SK-N-SH treated with all-trans-retinoic acid at 6 μM for 48 hours (cell line): ENCODE results near the gene DPF3.

Experiments used
- ATAC-seq: fragments of 200-7000 bp; cut with Tn5 transposase; 3 replicates; pipeline ENCODE4 v1.9.1; 2020; ENCODE audit warnings: mild to moderate bottlenecking, moderate library complexity
- ARNTL ChIP-seq: fragments of 450-650 bp; formaldehyde crosslinking; IDR thresholded peaks from 2 replicates; pipeline ENCODE4 v1.5.0; 2020; ENCODE audit warnings: low read depth, mild to moderate bottlenecking, moderate library complexity, borderline replicate concordance
- BACH2 ChIP-seq: fragments of 250-450 bp; sonication (Bioruptor Pico); IDR thresholded peaks from 2 replicates; pipeline ENCODE4 v1.9.0; 2021; ENCODE audit warnings: mild to moderate bottlenecking, borderline replicate concordance
- CSDC2 ChIP-seq: fragments of 250-450 bp; sonication (Bioruptor Pico); IDR thresholded peaks from 2 replicates; pipeline ENCODE4 v1.5.0; 2020; ENCODE audit warnings: mild to moderate bottlenecking, moderate library complexity
- CSRNP3 ChIP-seq: fragments of 250-450 bp; sonication (Bioruptor Pico); IDR thresholded peaks from 2 replicates; pipeline ENCODE4 v1.5.1; 2021; ENCODE audit warnings: mild to moderate bottlenecking, moderate library complexity
- ESRRG ChIP-seq: fragments of 250-450 bp; sonication (Bioruptor Pico); IDR thresholded peaks from 2 replicates; pipeline ENCODE4 v1.6.1; 2021; ENCODE audit warnings: mild to moderate bottlenecking
- OSR1 ChIP-seq: fragments of 250-450 bp; sonication (Bioruptor Pico); IDR thresholded peaks from 2 replicates; pipeline ENCODE4 v1.8.0; 2022; ENCODE audit warnings: moderate library complexity, mild to moderate bottlenecking, inconsistent platforms
- PATZ1 ChIP-seq: fragments of 250-450 bp; sonication (Bioruptor Pico); IDR thresholded peaks from 2 replicates; pipeline ENCODE4 v1.8.0; 2020; ENCODE audit warnings: mild to moderate bottlenecking, moderate library complexity, borderline replicate concordance
- PPARA ChIP-seq: fragments of 250-450 bp; sonication (Bioruptor Pico); IDR thresholded peaks from 2 replicates; pipeline ENCODE4 v1.5.0; 2020; ENCODE audit warnings: mild to moderate bottlenecking, borderline replicate concordance
- RARB ChIP-seq: fragments of 250-450 bp; sonication (Bioruptor Pico); IDR thresholded peaks from 2 replicates; pipeline ENCODE4 v1.8.0; 2021; ENCODE audit warnings: mild to moderate bottlenecking, moderate library complexity
- SNAI2 ChIP-seq: fragments of 250-450 bp; sonication (Bioruptor Pico); IDR thresholded peaks from 2 replicates; pipeline ENCODE4 v1.5.0; 2020; ENCODE audit warnings: mild to moderate bottlenecking, moderate library complexity
- TCF4 ChIP-seq: fragments of 250-450 bp; sonication (Bioruptor Pico); IDR thresholded peaks from 2 replicates; pipeline ENCODE4 v1.8.0; 2021; ENCODE audit warnings: mild to moderate bottlenecking, moderate library complexity, borderline replicate concordance
- TSHZ2 ChIP-seq: fragments of 250-450 bp; sonication (Bioruptor Pico); IDR thresholded peaks from 2 replicates; pipeline ENCODE4 v1.5.0; 2020; ENCODE audit warnings: mild to moderate bottlenecking, moderate library complexity
- ZC3H10 ChIP-seq: fragments of 250-450 bp; sonication (Bioruptor Pico); IDR thresholded peaks from 2 replicates; pipeline ENCODE4 v1.5.1; 2021; ENCODE audit warnings: mild to moderate bottlenecking, moderate library complexity
- ZFP3 ChIP-seq: fragments of 250-450 bp; sonication (Bioruptor Pico); IDR thresholded peaks from 2 replicates; pipeline ENCODE4 v1.5.0; 2020; ENCODE audit warnings: mild to moderate bottlenecking, moderate library complexity
- ZFP30 ChIP-seq: fragments of 450-650 bp; formaldehyde crosslinking; IDR thresholded peaks from 2 replicates; pipeline ENCODE4 v1.5.0; 2022; ENCODE audit warnings: mild to moderate bottlenecking, moderate library complexity
- ZNF565 ChIP-seq: fragments of 450-650 bp; formaldehyde crosslinking; conservative IDR thresholded peaks from 2 replicates; pipeline ENCODE4 v1.5.0; 2020; ENCODE audit warnings: low read depth, mild to moderate bottlenecking, moderate library complexity
- ZNF70 ChIP-seq: fragments of 450-650 bp; formaldehyde crosslinking; IDR thresholded peaks from 2 replicates; pipeline ENCODE4 v1.5.0; 2020; ENCODE audit warnings: mild to moderate bottlenecking, moderate library complexity
- ZNF8 ChIP-seq: fragments of 450-650 bp; formaldehyde crosslinking; IDR thresholded peaks from 2 replicates; pipeline ENCODE4 v1.5.0; 2020; ENCODE audit warnings: mild to moderate bottlenecking, moderate library complexity
- TF ChIP-seq, protein P1 (sequence below): fragments of 250-450 bp; sonication (Bioruptor Pico); IDR thresholded peaks from 2 replicates; pipeline ENCODE4 v1.8.0; 2021; ENCODE audit warnings: low read depth, mild to moderate bottlenecking, moderate library complexity, borderline replicate concordance
- TF ChIP-seq, protein P2 (sequence below): fragments of 250-450 bp; sonication (Bioruptor Pico); IDR thresholded peaks from 2 replicates; pipeline ENCODE4 v1.5.1; 2020; ENCODE audit warnings: low read depth, mild to moderate bottlenecking, moderate library complexity

Gene DPF3

GRCh38 chr14:72881543-72881942 lies 12.4 kb downstream of the DPF3 start:
- TF ChIP-seq PPARA (no peak), CSDC2 (CRISPR knock-in tag) (no peak), RARB (CRISPR knock-in tag) (no peak), ARNTL (no peak), PATZ1 (CRISPR knock-in tag) (no peak), SNAI2 (no peak), ZC3H10 (CRISPR knock-in tag) (no peak), BACH2 (CRISPR knock-in tag) (no peak), ZFP3 (CRISPR knock-in tag) (no peak), ZNF70 (CRISPR knock-in tag) (no peak), OSR1 (no peak), ESRRG (CRISPR knock-in tag) (no peak), ZFP30 (no peak)
- TF ChIP-seq, protein P1, sequence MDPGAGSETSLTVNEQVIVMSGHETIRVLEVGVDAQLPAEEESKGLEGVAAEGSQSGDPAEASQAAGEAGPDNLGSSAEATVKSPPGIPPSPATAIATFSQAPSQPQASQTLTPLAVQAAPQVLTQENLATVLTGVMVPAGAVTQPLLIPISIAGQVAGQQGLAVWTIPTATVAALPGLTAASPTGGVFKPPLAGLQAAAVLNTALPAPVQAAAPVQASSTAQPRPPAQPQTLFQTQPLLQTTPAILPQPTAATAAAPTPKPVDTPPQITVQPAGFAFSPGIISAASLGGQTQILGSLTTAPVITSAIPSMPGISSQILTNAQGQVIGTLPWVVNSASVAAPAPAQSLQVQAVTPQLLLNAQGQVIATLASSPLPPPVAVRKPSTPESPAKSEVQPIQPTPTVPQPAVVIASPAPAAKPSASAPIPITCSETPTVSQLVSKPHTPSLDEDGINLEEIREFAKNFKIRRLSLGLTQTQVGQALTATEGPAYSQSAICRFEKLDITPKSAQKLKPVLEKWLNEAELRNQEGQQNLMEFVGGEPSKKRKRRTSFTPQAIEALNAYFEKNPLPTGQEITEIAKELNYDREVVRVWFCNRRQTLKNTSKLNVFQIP (CRISPR knock-in tag) = no peak
- TF ChIP-seq, all 23 proteins: peak for 0
- no peak for ATAC-seq

- no peak for ATAC-seq
- TF ChIP-seq ZFP30 = no peak
- TF ChIP-seq ZFP3 (CRISPR knock-in tag) = no peak
- TF ChIP-seq CSRNP3 (CRISPR knock-in tag) = no peak
- TF ChIP-seq, protein P2, sequence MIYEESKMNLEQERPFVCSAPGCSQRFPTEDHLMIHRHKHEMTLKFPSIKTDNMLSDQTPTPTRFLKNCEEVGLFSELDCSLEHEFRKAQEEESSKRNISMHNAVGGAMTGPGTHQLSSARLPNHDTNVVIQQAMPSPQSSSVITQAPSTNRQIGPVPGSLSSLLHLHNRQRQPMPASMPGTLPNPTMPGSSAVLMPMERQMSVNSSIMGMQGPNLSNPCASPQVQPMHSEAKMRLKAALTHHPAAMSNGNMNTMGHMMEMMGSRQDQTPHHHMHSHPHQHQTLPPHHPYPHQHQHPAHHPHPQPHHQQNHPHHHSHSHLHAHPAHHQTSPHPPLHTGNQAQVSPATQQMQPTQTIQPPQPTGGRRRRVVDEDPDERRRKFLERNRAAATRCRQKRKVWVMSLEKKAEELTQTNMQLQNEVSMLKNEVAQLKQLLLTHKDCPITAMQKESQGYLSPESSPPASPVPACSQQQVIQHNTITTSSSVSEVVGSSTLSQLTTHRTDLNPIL (CRISPR knock-in tag) = no peak
- no peak for TF ChIP-seq TCF4 (CRISPR knock-in tag)
- no peak for TF ChIP-seq ZNF8 (CRISPR knock-in tag)
- TF ChIP-seq ESRRG (CRISPR knock-in tag) = no peak
- TF ChIP-seq OSR1 = no peak
- TF ChIP-seq ZNF70 (CRISPR knock-in tag) = no peak
- TF ChIP-seq ZNF565 (CRISPR knock-in tag) = no peak
- TF ChIP-seq, all 23 proteins: peak for 0
Observed at GRCh38 chr14:72880820-72881219, 13.1 kb downstream of the DPF3 start.

GRCh38 chr14:72880164-72880563 lies 13.7 kb downstream of the DPF3 start:
- TF ChIP-seq SNAI2 = no peak
- no peak for TF ChIP-seq PATZ1 (CRISPR knock-in tag)
- TF ChIP-seq TSHZ2 (CRISPR knock-in tag) = no peak
- ATAC-seq = no peak
